A549 (cell line): ENCODE results near the gene CXXC5.

Experiments used
- EP300 ChIP-seq, 2 experiments: fragments of >200 bp; sonication (Bioruptor Twin); formaldehyde crosslinking; IDR thresholded peaks; 2 replicates in 1 of 2; 3 replicates in 1 of 2; pipeline ENCODE4 v1.6.1; 2016 to 2017
- MYC ChIP-seq: IDR thresholded peaks from 2 replicates; pipeline ENCODE4 v1.6.1; 2012; ENCODE audit warnings: mild to moderate bottlenecking, inconsistent platforms, low read length, improper control_type of control experiment, borderline replicate concordance
- POLR2A ChIP-seq: IDR thresholded peaks from 2 replicates; pipeline ENCODE4 v1.6.1; 2012; ENCODE audit warnings: mild to moderate bottlenecking, low read length
- RNF2 ChIP-seq: fragments of 200-600 bp; sonication (generic); IDR thresholded peaks from 2 replicates; pipeline ENCODE4 v1.6.1; 2016; ENCODE audit warnings: low read depth, mild to moderate bottlenecking, antibody characterized with exemption, moderate library complexity, borderline replicate concordance
- ZC3H11A ChIP-seq: fragments of 450-650 bp; IDR thresholded peaks from 2 replicates; pipeline ENCODE4 v1.6.1; 2014; ENCODE audit warnings: antibody characterized with exemption, mild to moderate bottlenecking
- ZSCAN20 ChIP-seq: fragments of 250-450 bp; sonication (Bioruptor Pico); IDR thresholded peaks from 2 replicates; pipeline ENCODE4 v1.8.0; 2022; ENCODE audit warnings: mild to moderate bottlenecking, moderate library complexity
- TF ChIP-seq, protein P1 (sequence below): fragments of 450-650 bp; IDR thresholded peaks from 2 replicates; pipeline ENCODE4 v1.6.1; 2014; ENCODE audit warnings: antibody characterized with exemption
- TF ChIP-seq, protein P2 (sequence below): fragments of >200 bp; sonication (Bioruptor Twin); formaldehyde crosslinking; IDR thresholded peaks from 3 replicates; pipeline ENCODE4 v1.5.1; 2016
- TF ChIP-seq, protein P3 (sequence below): fragments of 200-600 bp; sonication (generic); IDR thresholded peaks from 2 replicates; pipeline ENCODE4 v1.6.1; 2016; ENCODE audit warnings: antibody characterized with exemption, mild to moderate bottlenecking, moderate library complexity

DNA sequence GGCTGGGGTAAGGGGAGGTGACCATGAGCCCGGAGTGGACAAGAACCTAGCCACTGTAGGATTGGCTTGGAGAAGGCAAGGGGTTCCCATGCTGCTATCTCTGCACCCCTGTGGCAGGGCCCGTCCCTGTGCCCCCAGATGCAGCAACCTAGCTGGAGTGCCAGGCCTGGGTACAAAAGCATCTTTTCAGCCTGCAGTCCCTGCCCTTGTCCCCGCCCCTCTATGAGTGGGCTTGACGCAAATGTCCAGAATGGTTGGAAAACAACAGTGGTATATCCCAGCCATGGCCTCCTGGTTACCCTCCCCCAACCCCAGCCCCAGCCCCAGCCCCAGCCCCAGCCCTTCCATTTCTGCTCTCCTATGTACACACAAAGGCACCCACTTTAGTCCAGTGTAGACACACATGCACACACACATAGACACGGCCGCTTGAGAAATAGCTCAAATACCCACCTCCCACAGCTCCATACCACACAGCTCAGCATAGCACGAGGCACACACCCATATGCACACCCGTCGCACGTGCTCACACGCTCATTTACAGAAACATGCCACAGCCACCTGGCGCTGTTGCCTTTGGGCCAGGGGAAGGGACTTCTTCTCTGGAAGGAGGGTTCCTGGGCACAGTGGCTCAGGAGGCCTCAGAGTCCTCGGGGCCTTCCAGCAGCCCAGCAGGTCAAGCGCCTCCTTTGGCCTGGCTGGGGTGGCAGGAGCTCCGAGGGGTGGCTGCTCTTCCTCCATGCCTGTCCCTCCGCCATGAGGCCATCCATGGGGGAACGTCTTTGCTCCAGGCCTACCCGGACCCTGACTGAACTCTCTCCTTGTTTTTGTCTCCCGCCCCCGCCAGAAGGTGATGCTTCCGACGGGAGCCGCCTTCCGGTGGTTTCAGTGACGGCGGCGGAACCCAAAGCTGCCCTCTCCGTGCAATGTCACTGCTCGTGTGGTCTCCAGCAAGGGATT lies 34.1 kb downstream of the CXXC5 start:
- TF ChIP-seq, protein P1, sequence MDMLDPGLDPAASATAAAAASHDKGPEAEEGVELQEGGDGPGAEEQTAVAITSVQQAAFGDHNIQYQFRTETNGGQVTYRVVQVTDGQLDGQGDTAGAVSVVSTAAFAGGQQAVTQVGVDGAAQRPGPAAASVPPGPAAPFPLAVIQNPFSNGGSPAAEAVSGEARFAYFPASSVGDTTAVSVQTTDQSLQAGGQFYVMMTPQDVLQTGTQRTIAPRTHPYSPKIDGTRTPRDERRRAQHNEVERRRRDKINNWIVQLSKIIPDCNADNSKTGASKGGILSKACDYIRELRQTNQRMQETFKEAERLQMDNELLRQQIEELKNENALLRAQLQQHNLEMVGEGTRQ: no peak
- TF ChIP-seq ZC3H11A: no peak
- TF ChIP-seq, protein P2, sequence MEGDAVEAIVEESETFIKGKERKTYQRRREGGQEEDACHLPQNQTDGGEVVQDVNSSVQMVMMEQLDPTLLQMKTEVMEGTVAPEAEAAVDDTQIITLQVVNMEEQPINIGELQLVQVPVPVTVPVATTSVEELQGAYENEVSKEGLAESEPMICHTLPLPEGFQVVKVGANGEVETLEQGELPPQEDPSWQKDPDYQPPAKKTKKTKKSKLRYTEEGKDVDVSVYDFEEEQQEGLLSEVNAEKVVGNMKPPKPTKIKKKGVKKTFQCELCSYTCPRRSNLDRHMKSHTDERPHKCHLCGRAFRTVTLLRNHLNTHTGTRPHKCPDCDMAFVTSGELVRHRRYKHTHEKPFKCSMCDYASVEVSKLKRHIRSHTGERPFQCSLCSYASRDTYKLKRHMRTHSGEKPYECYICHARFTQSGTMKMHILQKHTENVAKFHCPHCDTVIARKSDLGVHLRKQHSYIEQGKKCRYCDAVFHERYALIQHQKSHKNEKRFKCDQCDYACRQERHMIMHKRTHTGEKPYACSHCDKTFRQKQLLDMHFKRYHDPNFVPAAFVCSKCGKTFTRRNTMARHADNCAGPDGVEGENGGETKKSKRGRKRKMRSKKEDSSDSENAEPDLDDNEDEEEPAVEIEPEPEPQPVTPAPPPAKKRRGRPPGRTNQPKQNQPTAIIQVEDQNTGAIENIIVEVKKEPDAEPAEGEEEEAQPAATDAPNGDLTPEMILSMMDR: no peak
- no peak for TF ChIP-seq POLR2A
- no peak for TF ChIP-seq MYC
- TF ChIP-seq EP300 (IDR thresholded peaks at IDR 0.05): no peak
- TF ChIP-seq, protein P3, sequence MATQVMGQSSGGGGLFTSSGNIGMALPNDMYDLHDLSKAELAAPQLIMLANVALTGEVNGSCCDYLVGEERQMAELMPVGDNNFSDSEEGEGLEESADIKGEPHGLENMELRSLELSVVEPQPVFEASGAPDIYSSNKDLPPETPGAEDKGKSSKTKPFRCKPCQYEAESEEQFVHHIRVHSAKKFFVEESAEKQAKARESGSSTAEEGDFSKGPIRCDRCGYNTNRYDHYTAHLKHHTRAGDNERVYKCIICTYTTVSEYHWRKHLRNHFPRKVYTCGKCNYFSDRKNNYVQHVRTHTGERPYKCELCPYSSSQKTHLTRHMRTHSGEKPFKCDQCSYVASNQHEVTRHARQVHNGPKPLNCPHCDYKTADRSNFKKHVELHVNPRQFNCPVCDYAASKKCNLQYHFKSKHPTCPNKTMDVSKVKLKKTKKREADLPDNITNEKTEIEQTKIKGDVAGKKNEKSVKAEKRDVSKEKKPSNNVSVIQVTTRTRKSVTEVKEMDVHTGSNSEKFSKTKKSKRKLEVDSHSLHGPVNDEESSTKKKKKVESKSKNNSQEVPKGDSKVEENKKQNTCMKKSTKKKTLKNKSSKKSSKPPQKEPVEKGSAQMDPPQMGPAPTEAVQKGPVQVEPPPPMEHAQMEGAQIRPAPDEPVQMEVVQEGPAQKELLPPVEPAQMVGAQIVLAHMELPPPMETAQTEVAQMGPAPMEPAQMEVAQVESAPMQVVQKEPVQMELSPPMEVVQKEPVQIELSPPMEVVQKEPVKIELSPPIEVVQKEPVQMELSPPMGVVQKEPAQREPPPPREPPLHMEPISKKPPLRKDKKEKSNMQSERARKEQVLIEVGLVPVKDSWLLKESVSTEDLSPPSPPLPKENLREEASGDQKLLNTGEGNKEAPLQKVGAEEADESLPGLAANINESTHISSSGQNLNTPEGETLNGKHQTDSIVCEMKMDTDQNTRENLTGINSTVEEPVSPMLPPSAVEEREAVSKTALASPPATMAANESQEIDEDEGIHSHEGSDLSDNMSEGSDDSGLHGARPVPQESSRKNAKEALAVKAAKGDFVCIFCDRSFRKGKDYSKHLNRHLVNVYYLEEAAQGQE: no peak
- no peak for TF ChIP-seq ZSCAN20 (CRISPR knock-in tag)
- TF ChIP-seq RNF2: no peak
